H1 (cell line): ENCODE data around the gene KLHL40. TPM values are rescaled to one million over a fixed set of nuclear protein-coding genes. Genes with fewer than 3 reads are reported as not detected.

ENCODE experiments used
- CTCF ChIA-PET: fragments of 300-600 bp; sonication (Branson Sonifier 250); formaldehyde crosslinking; loops from one replicate; lab custom pipeline; 2021; ENCODE audit not compliant: partially characterized antibody; lab: Charles Lee
- POLR2A ChIA-PET: fragments of 300-600 bp; sonication (Branson Sonifier 250); formaldehyde crosslinking; loops from one replicate; lab custom pipeline; 2021; ENCODE audit warnings: inconsistent platforms; ENCODE audit not compliant: partially characterized antibody; lab: Charles Lee
- DNase-seq, 2 experiments: peaks; one replicate each; pipeline versions ENCODE4 v3.0.0 to v3.0.0-alpha.2; 2010 to 2022; ENCODE audit warnings: low spot score in 2 of 2, low read depth in 1 of 2, mixed read lengths in 1 of 2
- FAIRE-seq: peaks from 2 replicates; lab custom pipeline; 2011; peaks lifted over from hg19 to GRCh38; lab: Jason Lieb, UNC
- H2AFZ ChIP-seq: 2 replicates; pipeline ENCODE4 v1.8.1; 2012; ENCODE audit warnings: low read length, inconsistent platforms
- H2AK5ac ChIP-seq: 2 replicates; pipeline ENCODE4 v1.6.1; 2013; ENCODE audit warnings: low read depth, low read length
- H2BK120ac ChIP-seq: replicated peaks from 2 replicates; pipeline ENCODE3; 2013; ENCODE audit warnings: low read depth, low read length, inconsistent platforms
- H2BK12ac ChIP-seq: 2 replicates; pipeline ENCODE4 v1.6.1; 2013; ENCODE audit warnings: low read depth, low read length
- H2BK15ac ChIP-seq: 2 replicates; pipeline ENCODE4 v1.6.1; 2013; ENCODE audit warnings: low read length
- H2BK20ac ChIP-seq: 2 replicates; pipeline ENCODE4 v1.6.1; 2013; ENCODE audit warnings: low read length
- H2BK5ac ChIP-seq: 2 replicates; pipeline ENCODE4 v1.6.1; 2013; ENCODE audit warnings: low read depth, low read length
- H3K14ac ChIP-seq: 2 replicates; pipeline ENCODE4 v1.6.1; 2013; ENCODE audit warnings: inconsistent platforms; ENCODE audit not compliant: insufficient read length
- H3K18ac ChIP-seq: 2 replicates; pipeline ENCODE4 v1.6.1; 2013; ENCODE audit warnings: low read length; ENCODE audit errors: extremely low read depth
- H3K23ac ChIP-seq: 2 replicates; pipeline ENCODE4 v1.6.1; 2013; ENCODE audit warnings: inconsistent platforms; ENCODE audit not compliant: insufficient read length
- H3K23me2 ChIP-seq: 2 replicates; pipeline ENCODE4 v1.6.1; 2013; ENCODE audit warnings: low read depth, low read length
- H3K27ac ChIP-seq: 2 replicates; pipeline ENCODE4 v1.6.1; 2011; ENCODE audit warnings: low read depth, low read length, inconsistent platforms
- H3K27me3 ChIP-seq, 4 experiments: replicated peaks in 1 of 4; 1 replicate in 1 of 4; 2 replicates in 3 of 4; pipeline versions ENCODE4 v1.6.1 to v1.8.1; 2011 to 2013; ENCODE audit warnings: low read length in 3 of 4, mild to moderate bottlenecking in 3 of 4, inconsistent platforms in 2 of 4, mixed read lengths in 2 of 4, moderate library complexity in 1 of 4; ENCODE audit not compliant: control insufficient read depth in 3 of 4, insufficient read depth in 3 of 4; ENCODE audit errors: extremely low read depth in 1 of 4
- H3K36me3 ChIP-seq, 4 experiments: 2 replicates each; pipeline versions ENCODE4 v1.6.1 to v1.8.1; 2011 to 2013; ENCODE audit warnings: mild to moderate bottlenecking in 4 of 4, low read length in 3 of 4, moderate library complexity in 2 of 4, control low read depth in 1 of 4, inconsistent platforms in 1 of 4; ENCODE audit not compliant: insufficient read depth in 4 of 4, control insufficient read depth in 2 of 4
- H3K4ac ChIP-seq: replicated peaks from 2 replicates; pipeline ENCODE3; 2013; ENCODE audit warnings: low read length, low read depth, mixed read lengths, inconsistent platforms; ENCODE audit not compliant: insufficient read length
- H3K4me1 ChIP-seq, 4 experiments: replicated peaks in 1 of 4; 1 replicate in 1 of 4; 2 replicates in 3 of 4; pipeline versions ENCODE4 v1.6.1 to v1.8.1; 2011 to 2013; ENCODE audit warnings: low read length in 3 of 4, inconsistent platforms in 2 of 4, mixed read lengths in 1 of 4; ENCODE audit not compliant: insufficient read depth in 4 of 4, control insufficient read depth in 3 of 4
- H3K4me2 ChIP-seq, 2 experiments: 2 replicates each; pipeline versions ENCODE4 v1.6.1 to v1.8.1; 2011 to 2013; ENCODE audit warnings: low read depth in 2 of 2, low read length in 2 of 2, control low read depth in 1 of 2, inconsistent platforms in 1 of 2, mild to moderate bottlenecking in 1 of 2; ENCODE audit not compliant: insufficient read depth in 1 of 2
- H3K4me3 ChIP-seq, 4 experiments: fragments of 200-600, 300-600 bp in 1 of 4; sonication (generic), shearing (Covaris generic), sonication (Bioruptor Twin) in 1 of 4; 2 replicates each; pipeline versions ENCODE4 v1.5.1 to v1.8.1; 2011 to 2016; ENCODE audit warnings: low read length in 4 of 4, low read depth in 3 of 4, control low read depth in 2 of 4, inconsistent platforms in 2 of 4, mild to moderate bottlenecking in 2 of 4, mixed read lengths in 1 of 4, moderate library complexity in 1 of 4; ENCODE audit not compliant: insufficient read depth in 2 of 4; ENCODE audit errors: extremely low read depth in 1 of 4
- H3K56ac ChIP-seq: replicated peaks from 2 replicates; pipeline ENCODE3; 2013; ENCODE audit warnings: low read depth, mild to moderate bottlenecking, mixed read lengths, low read length, inconsistent platforms; ENCODE audit not compliant: insufficient read length
- H3K79me1 ChIP-seq: 2 replicates; pipeline ENCODE4 v1.6.1; 2013; ENCODE audit warnings: low read depth, low read length, control low read depth
- H3K79me2 ChIP-seq, 2 experiments: 2 replicates each; pipeline versions ENCODE4 v1.6.1 to v1.8.1; 2012 to 2013; ENCODE audit warnings: low read length in 2 of 2, mild to moderate bottlenecking in 2 of 2, inconsistent platforms in 1 of 2; ENCODE audit not compliant: insufficient read depth in 2 of 2, control insufficient read depth in 1 of 2
- H3K9ac ChIP-seq, 4 experiments: replicated peaks in 1 of 4; 1 replicate in 1 of 4; 2 replicates in 3 of 4; pipeline versions ENCODE4 v1.6.1 to v1.8.1; 2011 to 2013; ENCODE audit warnings: low read depth in 3 of 4, low read length in 3 of 4, control low read depth in 2 of 4, mild to moderate bottlenecking in 2 of 4, moderate library complexity in 2 of 4, inconsistent platforms in 1 of 4; ENCODE audit errors: extremely low read depth in 1 of 4
- H3K9me3 ChIP-seq, 2 experiments: 2 replicates each; pipeline versions ENCODE4 v1.6.1 to v1.8.1; 2012 to 2013; ENCODE audit warnings: mild to moderate bottlenecking in 2 of 2, moderate library complexity in 2 of 2, control low read depth in 1 of 2, inconsistent platforms in 1 of 2, low read depth in 1 of 2, low read length in 1 of 2, mixed read lengths in 1 of 2; ENCODE audit not compliant: insufficient read depth in 2 of 2
- H4K20me1 ChIP-seq, 2 experiments: replicated peaks in 1 of 2; 2 replicates each; pipeline versions ENCODE3 to v1.8.1; 2011 to 2013; ENCODE audit warnings: inconsistent platforms in 2 of 2, low read length in 2 of 2, mild to moderate bottlenecking in 1 of 2; ENCODE audit not compliant: insufficient read depth in 2 of 2, control insufficient read depth in 1 of 2
- H4K5ac ChIP-seq: 2 replicates; pipeline ENCODE4 v1.6.1; 2013; ENCODE audit warnings: low read length, low read depth, mixed read lengths, inconsistent platforms; ENCODE audit not compliant: insufficient read length
- H4K8ac ChIP-seq: 2 replicates; pipeline ENCODE4 v1.8.0; 2013; ENCODE audit warnings: mild to moderate bottlenecking, moderate library complexity, low read length, inconsistent platforms; ENCODE audit not compliant: insufficient read depth; ENCODE audit errors: extremely low read depth
- H4K91ac ChIP-seq: replicated peaks from 2 replicates; pipeline ENCODE3; 2013; ENCODE audit warnings: low read length, mixed read lengths, inconsistent platforms; ENCODE audit not compliant: insufficient read length
- CHD1 ChIP-seq: IDR thresholded peaks from 2 replicates; pipeline ENCODE4 v1.6.1; 2012; ENCODE audit warnings: low read depth, low read length, improper control_type of control experiment
- CTBP2 ChIP-seq: IDR thresholded peaks from 2 replicates; pipeline ENCODE4 v1.7.0; 2011; ENCODE audit warnings: borderline replicate concordance, mild to moderate bottlenecking, moderate library complexity, mixed read lengths, low read length; ENCODE audit not compliant: insufficient read depth, insufficient read length
- CTCF ChIP-seq, 3 experiments: IDR thresholded peaks; 1 replicate in 2 of 3; 2 replicates in 1 of 3; pipeline versions ENCODE4 v1.5.1 to v1.6.1; 2011; ENCODE audit warnings: low read length in 3 of 3, mild to moderate bottlenecking in 3 of 3, inconsistent platforms in 2 of 3, low read depth in 1 of 3, moderate library complexity in 1 of 3; ENCODE audit not compliant: insufficient read depth in 1 of 3; ENCODE audit errors: control extremely low read depth in 1 of 3
- HDAC2 ChIP-seq, 2 experiments: fragments of 300-600 bp in 1 of 2; sonication (generic) in 1 of 2; IDR thresholded peaks; 2 replicates each; pipeline ENCODE4 v1.6.1; 2011 to 2012; ENCODE audit warnings: low read depth in 2 of 2, low read length in 2 of 2, mild to moderate bottlenecking in 2 of 2, moderate library complexity in 2 of 2, borderline replicate concordance in 1 of 2, inconsistent platforms in 1 of 2
- JUN ChIP-seq: IDR thresholded peaks from 2 replicates; pipeline ENCODE4 v1.6.1; 2011; ENCODE audit warnings: low read depth, mild to moderate bottlenecking, improper control_type of control experiment, low read length
- SIX5 ChIP-seq: IDR thresholded peaks from 2 replicates; pipeline ENCODE4 v1.6.1; 2011; ENCODE audit warnings: mild to moderate bottlenecking, low read depth, low read length
- SP1 ChIP-seq: IDR thresholded peaks from 2 replicates; pipeline ENCODE4 v1.6.1; 2011; ENCODE audit warnings: low read depth, low read length
- SRF ChIP-seq: IDR thresholded peaks from 2 replicates; pipeline ENCODE4 v1.6.1; 2011; ENCODE audit warnings: mild to moderate bottlenecking, low read depth, low read length, moderate library complexity
- WGBS, 2 experiments: shearing (Covaris generic) in 1 of 2; methylation state at CpG; one replicate each; pipeline versions ENCODE4 v1.1.6 to v1.1.7; 2013 to 2015; ENCODE audit warnings: low lambda C conversion rate in 2 of 2, mixed read lengths in 2 of 2, inconsistent platforms in 1 of 2, low coverage in 1 of 2, missing lambda C conversion rate in 1 of 2; ENCODE audit not compliant: insufficient replicate concordance in 2 of 2, insufficient coverage in 1 of 2, insufficient read length in 1 of 2; ENCODE audit errors: extremely low coverage in 1 of 2, missing lambda C conversion rate in 1 of 2; 5-methylcytosine and 5-hydroxymethylcytosine counted together
- polyA plus RNA-seq, 7 experiments: library from polyadenylated mRNA; depleted of rRNA in 3 of 7; stranded (reverse) in 5 of 7; unstranded in 2 of 7; fragments of >200 nt in 5 of 7; fragments of 200-250 nt in 2 of 7; gene quantifications; 1 replicate in 5 of 7; 2 replicates in 1 of 7; 4 replicates in 1 of 7; pipeline versions ENCODE4 v1.2.1 to v1.2.3, GENCODE V29; 2011 to 2013; ENCODE audit warnings: missing spikeins in 2 of 7, mixed read lengths in 2 of 7
- total RNA-seq: library from RNA; stranded (reverse); fragmentation: NEBNext Ultra II Directional; extraction: Animal tissue kit (Norgen Biotek cat#: 25700); gene quantifications from 2 replicates; pipeline ENCODE4 v1.2.1, GENCODE V29; 2021
- TF ChIP-seq, protein P1 (sequence below): IDR thresholded peaks from 2 replicates; pipeline ENCODE4 v1.6.1; 2011; ENCODE audit warnings: low read depth, mild to moderate bottlenecking, low read length; ENCODE audit not compliant: insufficient read depth

KLHL40 gene
- total and polyA plus RNA-seq, 2 of the 8 experiments (the other 6 are each of a cell fraction or from before 2014, with no cell fraction given): 0.02 TPM; not detected in 1

- no peak overlapping the region for H2BK120ac ChIP-seq
- H3K4me3 ChIP-seq: no peak overlapping the region
- POLR2A ChIA-PET: interaction anchor here (0.8 to 1.4 kb wide), 8 partner anchors 9 to 143 kb away, joined by 3 to 7 read pairs (median 4); partner anchors contain the start of gene KLHL40
- TF ChIP-seq, protein P1, sequence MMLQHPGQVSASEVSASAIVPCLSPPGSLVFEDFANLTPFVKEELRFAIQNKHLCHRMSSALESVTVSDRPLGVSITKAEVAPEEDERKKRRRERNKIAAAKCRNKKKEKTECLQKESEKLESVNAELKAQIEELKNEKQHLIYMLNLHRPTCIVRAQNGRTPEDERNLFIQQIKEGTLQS: no peak
- TF ChIP-seq CHD1 (no peak), HDAC2 (IDR thresholded peaks at IDR 0.05; ENCODE audit: borderline replicate concordance in 1 of 2, low read depth in 2 of 2, low read length in 2 of 2) (no peak), SP1 (no peak), SIX5 (no peak), SRF (no peak), CTBP2 (no peak), JUN (no peak), CTCF (IDR thresholded peaks at IDR 0.05; ENCODE audit: control extremely low read depth in 1 of 3, insufficient read depth in 1 of 3, low read depth in 1 of 3, low read length in 3 of 3) (no peak)
Observed at GRCh38 chr3:42660131-42660715, 25.1 kb upstream of the KLHL40 start.

More at GRCh38 chr3:42660131-42660715, 25.1 kb upstream of the KLHL40 start:
- Histone ChIP-seq H3K4ac (no peak overlapping the region), H4K8ac (no peak overlapping the region), H2BK12ac (no peak overlapping the region), H2BK15ac (no peak overlapping the region), H3K27me3 (no peaks in the 10 kb centered on the region), H3K79me2 (no peaks in the 10 kb centered on the region), H3K36me3 (no peaks in the 10 kb centered on the region; a peak in 1 of 8 replicates), H3K27ac (no peak overlapping the region), H3K23ac (no peak overlapping the region), H4K20me1 (peaks cover 0 to 1% of the 10 kb centered on the region in 2 experiments), H3K23me2 (no peaks in the 10 kb centered on the region; the same call in 1 of the 2 replicates), H3K9ac (no peak overlapping the region), H2AK5ac (peak overlapping the region; percentile 75; the same call in 1 of the 2 replicates), H4K5ac (no peak overlapping the region), H3K9me3 (no peaks in the 10 kb centered on the region), H2BK5ac (no peak overlapping the region; the same call in 1 of the 2 replicates), H3K4me2 (no peak overlapping the region), H2BK20ac (no peak overlapping the region), H3K79me1 (no peaks in the 10 kb centered on the region), H4K91ac (no peak overlapping the region), H3K14ac (no peak overlapping the region), H2AFZ (no peak overlapping the region), H3K18ac (no peak overlapping the region), H3K4me1 (peaks cover 4 to 6% (median 5%) of the 10 kb centered on the region in 4 experiments), H3K56ac (no peak overlapping the region)
- CTCF ChIA-PET: interaction anchor here (0.6 to 7.0 kb wide), 21 partner anchors 8 to 455 kb away, joined by 3 to 54 read pairs (median 5); partner anchors contain the start of gene HHATL
- no peak for DNase-seq
- WGBS, 2 experiments: 90% methylated on average over 6 of the region's 6 CpGs; no CpG with 5 or more reads in 1 of the 2 experiments
- FAIRE-seq: no peak
